HG03159 (cell line): Measurements from ENCODE around the gene ARHGEF40.
"Not testable (repeated sequence)": the region's sequence is repeated elsewhere in the genome, so short reads cannot be mapped to it uniquely, and the experiment has no call there.

ENCODE experiments used
- ATAC-seq: cut with Tn5 transposase; IDR thresholded peaks from one replicate; pipeline ENCODE4 v1.9.1; 2021; ENCODE audit warnings: mild to moderate bottlenecking, moderate library complexity; ENCODE audit not compliant: unreplicated experiment

Gene ARHGEF40

GRCh38 chr14:21039585-21040369, 30.3 kb upstream of the ARHGEF40 start:
- no peak for ATAC-seq

DNA sequence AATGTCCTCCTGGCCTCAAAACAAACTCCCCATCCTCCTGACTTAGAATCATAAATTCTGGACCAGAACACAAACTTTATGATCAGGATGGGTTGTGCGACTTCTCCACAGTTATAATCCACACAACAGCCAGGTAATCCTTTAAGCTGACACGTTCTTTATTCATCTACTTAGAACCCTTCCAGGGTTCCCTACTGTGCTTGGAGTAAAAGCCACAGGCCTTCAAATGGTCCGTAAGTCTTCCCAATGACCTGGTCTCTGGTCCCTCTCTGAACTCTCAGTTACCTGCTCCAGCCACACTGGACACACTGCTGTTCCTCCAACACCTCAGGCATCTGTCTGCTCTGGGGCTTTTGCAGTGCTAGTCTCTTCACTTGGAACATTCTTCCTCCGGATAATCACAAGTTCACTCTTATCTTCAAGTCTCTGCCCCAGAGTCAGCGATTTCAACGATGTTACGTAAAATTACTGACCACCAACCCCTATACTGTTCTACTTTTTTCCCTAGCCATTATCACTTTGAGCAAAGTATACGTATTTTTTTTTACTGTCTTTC, 29.7 kb upstream of the ARHGEF40 start:
- no peak for ATAC-seq

GRCh38 chr14:21040941-21041340, 29.2 kb upstream of the ARHGEF40 start:
- ATAC-seq, result not testable (repeated sequence)

DNA sequence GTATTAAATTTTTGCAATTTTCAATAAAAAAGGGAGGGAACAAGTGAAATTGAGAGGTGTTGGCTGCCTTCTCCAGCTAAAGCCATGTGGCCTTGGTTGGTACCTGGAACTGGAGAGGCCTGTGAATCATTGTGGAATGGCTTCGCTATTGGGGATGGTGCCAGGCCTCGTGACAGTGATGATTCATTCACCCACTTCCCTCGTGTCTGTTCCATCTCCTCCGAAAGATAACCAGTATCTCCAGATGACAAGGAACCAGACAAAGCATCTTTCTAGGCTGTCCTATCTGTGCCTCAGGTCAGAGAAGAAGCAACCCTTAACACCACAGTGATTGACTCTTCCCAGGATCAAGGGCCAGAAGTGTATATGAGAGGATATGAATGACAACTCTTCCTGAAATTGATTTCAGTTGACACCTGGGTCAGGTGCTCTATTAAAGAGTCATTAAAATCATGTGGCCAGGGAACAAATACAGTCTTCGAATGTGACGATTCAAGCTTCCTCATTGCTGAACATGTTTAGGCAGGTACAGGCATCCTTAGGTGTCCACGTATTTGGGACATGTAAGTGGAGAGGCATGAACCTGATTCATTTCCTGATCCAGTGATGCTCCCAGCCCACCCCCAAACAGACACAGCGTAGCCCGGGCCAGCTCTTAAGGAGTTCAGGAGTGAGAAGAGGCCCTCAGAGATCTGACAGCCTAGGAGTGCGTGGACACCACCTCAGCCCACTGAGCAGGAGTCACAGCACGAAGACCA, 28.2 kb upstream of the ARHGEF40 start, which contains the start of gene RNASE7:
TSS of gene RNASE7 (plus strand) at position 687 of the 758 bp plus-strand sequence. CDS start 631 bp downstream, outside the sequence.
- ATAC-seq, result no peak

DNA sequence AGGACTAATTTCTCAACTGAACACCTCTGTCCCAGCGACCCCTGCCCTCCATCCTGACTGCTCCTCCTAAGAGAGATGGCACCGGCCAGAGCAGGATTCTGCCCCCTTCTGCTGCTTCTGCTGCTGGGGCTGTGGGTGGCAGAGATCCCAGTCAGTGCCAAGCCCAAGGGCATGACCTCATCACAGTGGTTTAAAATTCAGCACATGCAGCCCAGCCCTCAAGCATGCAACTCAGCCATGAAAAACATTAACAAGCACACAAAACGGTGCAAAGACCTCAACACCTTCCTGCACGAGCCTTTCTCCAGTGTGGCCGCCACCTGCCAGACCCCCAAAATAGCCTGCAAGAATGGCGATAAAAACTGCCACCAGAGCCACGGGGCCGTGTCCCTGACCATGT, 27.2 kb upstream of the ARHGEF40 start:
- no peak for ATAC-seq

- ATAC-seq, result no peak
These were observed 26.6 kb upstream of the ARHGEF40 start for GRCh38 chr14:21043387-21043973.

GRCh38 chr14:21043974-21044618, 26.0 kb upstream of the ARHGEF40 start:
- ATAC-seq, result no peak

GRCh38 chr14:21047378-21047781, 22.7 kb upstream of the ARHGEF40 start:
- ATAC-seq, result no peak

GRCh38 chr14:21048638-21049037, 21.5 kb upstream of the ARHGEF40 start:
- no peak for ATAC-seq

GRCh38 chr14:21049271-21049673, 20.8 kb upstream of the ARHGEF40 start:
- no peak for ATAC-seq

DNA sequence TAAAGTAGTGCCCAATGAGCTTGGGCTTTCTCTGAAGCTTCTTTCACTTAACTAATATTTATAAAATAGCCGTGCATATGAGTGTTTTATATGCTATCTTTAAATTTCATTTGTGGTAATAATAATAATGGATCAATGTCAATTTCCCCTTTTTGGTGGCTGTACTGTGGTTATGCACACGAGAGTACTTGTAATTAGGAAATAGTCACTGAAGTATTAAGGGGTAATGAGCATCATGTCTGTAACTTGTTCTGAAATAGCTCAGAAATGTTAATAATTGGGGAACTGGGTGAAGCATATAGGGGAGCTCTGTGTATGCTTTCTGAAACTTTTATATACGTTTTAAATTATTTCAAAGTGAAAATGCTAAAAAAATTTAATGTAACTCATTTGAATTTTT, 19.5 kb upstream of the ARHGEF40 start:
- no peak for ATAC-seq

- no peak for ATAC-seq
These were observed 16.7 kb upstream of the ARHGEF40 start for GRCh38 chr14:21053184-21054122.

DNA sequence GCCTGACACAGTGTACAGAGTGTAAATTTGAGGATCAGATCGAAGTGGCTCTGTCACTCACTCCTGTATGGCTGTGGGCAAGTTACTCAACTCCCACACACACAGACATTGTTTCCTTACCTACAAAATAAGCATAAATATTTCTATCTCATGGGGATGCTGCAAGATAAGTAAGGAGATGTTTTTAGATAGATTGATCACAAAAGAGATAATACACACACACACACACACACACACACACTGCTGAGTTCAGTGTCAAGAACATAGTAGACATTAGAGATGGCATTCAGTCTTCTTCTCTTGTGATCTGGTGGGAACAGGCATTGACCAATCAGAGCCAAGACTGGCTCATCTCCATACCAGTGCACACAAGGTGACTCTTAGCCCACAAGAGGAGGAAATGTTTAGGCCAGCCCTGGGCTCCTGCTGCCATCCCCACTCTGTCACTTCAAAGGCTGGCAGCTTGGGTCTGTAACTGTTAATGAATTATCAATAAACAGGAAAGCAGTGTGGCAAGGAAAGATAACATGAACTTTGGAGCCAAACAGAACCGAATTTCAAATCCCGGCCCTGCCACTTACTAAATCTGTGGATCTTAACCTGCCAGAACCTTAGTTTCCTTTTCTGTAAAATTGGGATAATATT, 15.9 kb upstream of the ARHGEF40 start:
- ATAC-seq, result no peak

GRCh38 chr14:21054768-21055145, 15.3 kb upstream of the ARHGEF40 start:
- ATAC-seq, result no peak

DNA sequence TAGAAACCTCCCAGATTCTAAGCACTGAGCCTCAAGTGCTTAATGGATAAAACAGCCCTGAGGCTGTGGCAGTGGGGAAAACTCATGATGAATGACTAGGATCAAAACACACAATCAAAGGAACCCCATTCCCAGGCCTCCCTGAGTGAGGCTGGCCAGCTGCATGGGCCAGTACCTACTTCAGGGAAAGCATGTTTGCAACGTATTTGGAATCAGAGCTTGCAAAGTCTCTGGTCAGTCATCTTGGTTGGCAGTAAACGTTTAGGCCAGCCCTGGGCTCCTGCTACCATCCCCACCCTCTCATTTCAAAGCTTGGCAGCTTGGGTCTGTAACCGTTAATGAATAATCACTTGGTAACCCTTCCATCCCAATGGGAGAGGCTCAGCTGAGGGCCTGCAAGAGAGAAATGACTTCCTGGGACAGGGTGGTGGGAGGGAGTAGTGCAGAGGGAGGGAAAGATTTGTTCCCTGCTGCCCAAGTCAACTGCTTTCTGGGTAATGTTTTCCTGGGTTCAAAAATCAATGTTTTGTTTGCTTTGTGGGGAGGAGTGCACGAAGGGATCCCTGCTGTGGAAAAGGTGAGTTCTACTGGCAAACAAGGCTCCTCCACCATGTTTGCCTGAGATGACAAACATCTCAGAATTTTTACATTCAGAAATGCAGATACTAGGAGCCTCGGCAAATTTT, 14.5 kb upstream of the ARHGEF40 start:
- ATAC-seq, result no peak

GRCh38 chr14:21056520-21057163, 13.5 kb upstream of the ARHGEF40 start:
- no peak for ATAC-seq

DNA sequence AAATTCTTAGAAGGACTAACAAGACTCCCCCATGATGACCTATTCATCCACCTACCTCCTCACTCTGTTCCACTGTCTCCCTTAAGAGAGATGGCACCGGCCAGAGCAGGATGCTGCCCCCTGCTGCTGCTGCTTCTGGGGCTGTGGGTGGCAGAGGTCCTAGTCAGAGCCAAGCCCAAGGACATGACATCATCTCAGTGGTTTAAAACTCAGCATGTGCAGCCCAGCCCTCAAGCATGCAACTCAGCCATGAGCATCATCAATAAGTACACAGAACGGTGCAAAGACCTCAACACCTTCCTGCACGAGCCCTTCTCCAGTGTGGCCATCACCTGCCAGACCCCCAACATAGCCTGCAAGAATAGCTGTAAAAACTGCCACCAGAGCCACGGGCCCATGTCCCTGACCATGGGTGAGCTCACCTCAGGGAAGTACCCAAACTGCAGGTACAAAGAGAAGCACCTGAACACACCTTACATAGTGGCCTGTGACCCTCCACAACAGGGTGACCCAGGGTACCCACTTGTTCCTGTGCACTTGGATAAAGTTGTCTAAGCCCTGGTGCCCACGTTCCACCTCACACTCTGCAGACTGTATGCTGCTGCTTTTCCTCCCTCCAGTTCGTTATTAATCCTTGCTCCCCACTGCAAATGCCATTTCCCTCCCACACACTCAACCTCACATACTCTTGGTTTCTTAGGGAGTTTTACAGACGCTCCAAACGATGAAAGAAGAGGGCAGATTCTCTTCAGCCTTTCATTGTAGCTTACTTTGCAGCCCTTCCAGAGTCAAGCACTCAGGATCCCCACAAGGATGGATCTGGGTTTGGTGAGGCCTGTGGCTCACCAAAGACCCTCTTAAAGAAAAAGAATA, 12.1 kb upstream of the ARHGEF40 start, which contains the start of gene RNASE8:
TSS of gene RNASE8 (plus strand) at position 20 of the 873 bp plus-strand sequence. CDS start at position 91, 71 bp downstream.
- ATAC-seq, result no peak
